Mesendoderm (in vitro differentiated cells): ENCODE data around the gene PIN1.

Experiments
- DNase-seq: peaks from one replicate; pipeline ENCODE4 v3.0.0; 2013
- H2AK5ac ChIP-seq: 2 replicates; pipeline ENCODE4 v1.6.1; 2013; ENCODE audit warnings: low read length, inconsistent platforms
- H2BK120ac ChIP-seq: 2 replicates; pipeline ENCODE4 v1.6.1; 2013; ENCODE audit warnings: low read depth, mild to moderate bottlenecking, low read length, moderate library complexity, mixed read lengths
- H2BK15ac ChIP-seq: replicated peaks from 2 replicates; pipeline ENCODE4 v1.6.1; 2013; ENCODE audit warnings: low read depth, mild to moderate bottlenecking, moderate library complexity
- H2BK5ac ChIP-seq: 2 replicates; pipeline ENCODE4 v1.6.1; 2013; ENCODE audit warnings: low read length, inconsistent platforms
- H3K18ac ChIP-seq: 2 replicates; pipeline ENCODE4 v1.6.1; 2013; ENCODE audit warnings: mild to moderate bottlenecking, low read length, mixed read lengths
- H3K23ac ChIP-seq: one replicate; pipeline ENCODE4 v1.6.1; 2013; ENCODE audit warnings: low read length
- H3K27ac ChIP-seq: 2 replicates; pipeline ENCODE4 v1.5.1; 2013; ENCODE audit warnings: low read depth, mild to moderate bottlenecking, inconsistent platforms, low read length, moderate library complexity
- H3K27me3 ChIP-seq: 2 replicates; pipeline ENCODE4 v1.6.1; 2013; ENCODE audit warnings: low read length, control low read depth, mild to moderate bottlenecking, inconsistent platforms; ENCODE audit not compliant: insufficient read depth, poor library complexity
- H3K36me3 ChIP-seq: 2 replicates; pipeline ENCODE4 v1.6.1; 2013; ENCODE audit warnings: low read length, inconsistent platforms; ENCODE audit not compliant: control insufficient read depth, insufficient read depth
- H3K4ac ChIP-seq: one replicate; pipeline ENCODE4 v1.6.1; 2013; ENCODE audit warnings: low read depth, mild to moderate bottlenecking, low read length, moderate library complexity
- H3K4me1 ChIP-seq: 2 replicates; pipeline ENCODE4 v1.6.1; 2013; ENCODE audit warnings: low read depth, low read length, inconsistent platforms; ENCODE audit not compliant: control insufficient read depth
- H3K4me2 ChIP-seq: 2 replicates; pipeline ENCODE4 v1.6.1; 2013; ENCODE audit warnings: low read length
- H3K4me3 ChIP-seq: 2 replicates; pipeline ENCODE4 v1.5.1; 2013; ENCODE audit warnings: mild to moderate bottlenecking, low read length
- H3K56ac ChIP-seq: one replicate; pipeline ENCODE4 v1.6.1; 2013; ENCODE audit warnings: low read length
- H3K79me1 ChIP-seq: 2 replicates; pipeline ENCODE4 v1.6.1; 2013; ENCODE audit warnings: low read length, inconsistent platforms
- H3K79me2 ChIP-seq: 2 replicates; pipeline ENCODE4 v1.6.1; 2013; ENCODE audit warnings: mild to moderate bottlenecking, low read length; ENCODE audit not compliant: control insufficient read depth, insufficient read depth
- H3K9ac ChIP-seq: 2 replicates; pipeline ENCODE4 v1.6.1; 2013; ENCODE audit warnings: low read length, inconsistent platforms
- H4K5ac ChIP-seq: one replicate; pipeline ENCODE4 v1.6.1; 2013; ENCODE audit warnings: low read length
- H4K8ac ChIP-seq: one replicate; pipeline ENCODE4 v1.6.1; 2013; ENCODE audit warnings: low read depth, mild to moderate bottlenecking, control low read depth, low read length, moderate library complexity
- WGBS: extraction: QIAGEN DNeasy Blood & Tissue Kit; methylation state at CpG from one replicate; pipeline ENCODE4 v1.1.7; 2013; ENCODE audit warnings: low lambda C conversion rate, missing lambda C conversion rate; ENCODE audit not compliant: insufficient coverage; ENCODE audit errors: extremely low coverage; 5-methylcytosine and 5-hydroxymethylcytosine counted together

PIN1 gene

GRCh38 chr19:9835507-9835949 lies 410 bp downstream of the PIN1 start:
- WGBS, result no CpG with 5 or more reads among the region's 28 CpGs
- Histone ChIP-seq H4K5ac (no peak overlapping the region), H3K4me3 (peak overlapping the region; percentile 92), H4K8ac (peak overlapping the region; percentile 77), H2BK120ac (no peak overlapping the region), H2AK5ac (no peak overlapping the region), H3K27ac (no peak overlapping the region), H3K4me1 (no peaks in the 10 kb centered on the region), H3K27me3 (no peaks in the 10 kb centered on the region), H3K36me3 (peaks cover 1% of the 10 kb centered on the region), H3K56ac (peak overlapping the region; percentile 89), H2BK5ac (no peak overlapping the region), H2BK15ac (no peak overlapping the region), H3K79me1 (peaks cover 10% of the 10 kb centered on the region), H3K4me2 (peak overlapping the region; percentile 92), H3K9ac (peak overlapping the region; percentile 84), H3K18ac (peak overlapping the region; percentile 89), H3K4ac (peak overlapping the region; percentile 74), H3K23ac (no peak overlapping the region), H3K79me2 (peaks cover 9% of the 10 kb centered on the region)
- no peak for DNase-seq

DNA sequence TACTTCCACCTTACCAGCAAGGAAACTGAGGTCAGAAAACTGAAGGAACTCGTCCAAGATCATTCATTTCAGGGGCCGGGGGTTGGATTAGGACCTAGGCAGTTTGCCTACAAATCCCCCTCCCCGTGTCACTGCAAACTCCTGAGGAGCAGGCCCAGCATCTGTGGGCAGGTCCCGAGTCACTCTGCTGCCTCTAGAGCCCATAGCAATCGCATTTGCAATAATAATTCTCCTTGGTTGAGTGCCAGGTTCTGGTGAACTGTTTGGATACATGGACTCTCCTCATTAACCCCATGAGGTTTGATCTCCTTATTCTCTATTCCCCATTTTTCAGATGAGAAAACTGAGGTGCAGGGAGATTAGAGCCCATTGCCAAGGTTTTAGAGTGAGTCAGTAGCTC lies 903 bp downstream of the PIN1 start:
- Histone ChIP-seq H4K5ac (no peak overlapping the region), H2BK15ac (no peak overlapping the region), H4K8ac (no peak overlapping the region), H3K23ac (no peak overlapping the region), H3K56ac (peak overlapping the region; percentile 89), H3K27me3 (no peaks in the 10 kb centered on the region), H3K4me2 (peak overlapping the region; percentile 92), H3K79me2 (peaks cover 9% of the 10 kb centered on the region), H3K27ac (no peak overlapping the region), H3K18ac (no peak overlapping the region), H3K4ac (no peak overlapping the region), H3K4me1 (no peaks in the 10 kb centered on the region), H2AK5ac (no peak overlapping the region), H3K36me3 (peaks cover 3% of the 10 kb centered on the region), H2BK5ac (no peak overlapping the region), H3K9ac (peak overlapping the region; percentile 84), H3K4me3 (peak overlapping the region; percentile 92), H3K79me1 (peaks cover 10% of the 10 kb centered on the region), H2BK120ac (no peak overlapping the region)
- WGBS, result no CpG with 5 or more reads among the region's 5 CpGs
- no peak for DNase-seq

GRCh38 chr19:9838324-9838723 lies 3.2 kb downstream of the PIN1 start:
- Histone ChIP-seq H2BK15ac (no peak overlapping the region), H2BK120ac (no peak overlapping the region), H3K4me1 (no peaks in the 10 kb centered on the region), H3K27ac (no peak overlapping the region), H3K4me2 (no peak overlapping the region), H3K56ac (no peak overlapping the region), H3K27me3 (no peaks in the 10 kb centered on the region), H3K18ac (no peak overlapping the region), H3K4ac (no peak overlapping the region), H3K79me1 (peaks cover 10% of the 10 kb centered on the region), H2AK5ac (no peak overlapping the region), H3K4me3 (no peak overlapping the region), H3K9ac (no peak overlapping the region), H3K79me2 (peaks cover 9% of the 10 kb centered on the region), H4K5ac (no peak overlapping the region), H4K8ac (no peak overlapping the region), H3K36me3 (peaks cover 6% of the 10 kb centered on the region), H2BK5ac (no peak overlapping the region), H3K23ac (no peak overlapping the region)
- no CpG with 5 or more reads among the region's 15 CpGs for WGBS
- DNase-seq, result no peak

DNA sequence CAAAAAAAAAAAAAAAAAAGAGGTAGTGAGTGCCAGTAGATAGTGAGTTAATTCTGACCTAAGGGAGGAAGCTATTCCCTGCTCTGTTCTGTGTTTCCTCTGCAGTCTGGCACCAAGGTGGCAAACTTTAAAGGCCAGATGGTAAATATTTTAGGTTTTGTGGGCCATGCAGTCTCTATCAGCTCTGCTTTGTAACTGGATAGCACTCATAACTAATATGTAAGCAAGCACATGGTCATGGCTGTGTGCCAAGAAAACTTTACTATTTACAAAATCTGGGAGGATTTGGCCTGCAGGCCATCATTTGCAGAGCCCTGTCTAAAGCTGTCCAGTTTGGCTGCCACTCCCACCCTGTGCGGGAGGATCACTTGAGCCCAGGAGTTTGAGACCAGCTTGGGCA lies 4.3 kb downstream of the PIN1 start:
- Histone ChIP-seq H3K56ac (no peak overlapping the region), H3K79me2 (peaks cover 9% of the 10 kb centered on the region), H3K4me1 (no peaks in the 10 kb centered on the region), H4K8ac (no peak overlapping the region), H3K4ac (no peak overlapping the region), H3K79me1 (peaks cover 10% of the 10 kb centered on the region), H3K27me3 (no peaks in the 10 kb centered on the region), H3K27ac (no peak overlapping the region), H4K5ac (no peak overlapping the region), H2BK120ac (no peak overlapping the region), H3K18ac (no peak overlapping the region), H2BK5ac (no peak overlapping the region), H3K36me3 (peaks cover 6% of the 10 kb centered on the region), H3K23ac (no peak overlapping the region), H2BK15ac (no peak overlapping the region), H3K9ac (no peak overlapping the region), H3K4me2 (no peak overlapping the region), H2AK5ac (no peak overlapping the region), H3K4me3 (no peak overlapping the region)
- no peak for DNase-seq
- WGBS, result no CpG with 5 or more reads among the region's 1 CpG

- Histone ChIP-seq H3K27me3 (no peaks in the 10 kb centered on the region), H3K27ac (no peak overlapping the region), H3K18ac (no peak overlapping the region), H2BK120ac (no peak overlapping the region), H3K79me1 (no peaks in the 10 kb centered on the region), H3K4me2 (no peak overlapping the region), H4K5ac (no peak overlapping the region), H3K9ac (no peak overlapping the region), H2BK5ac (no peak overlapping the region), H3K79me2 (no peaks in the 10 kb centered on the region), H3K23ac (no peak overlapping the region), H3K4me1 (no peaks in the 10 kb centered on the region), H3K36me3 (peaks cover 6% of the 10 kb centered on the region), H2BK15ac (no peak overlapping the region), H3K4me3 (no peak overlapping the region), H3K56ac (no peak overlapping the region), H4K8ac (no peak overlapping the region), H3K4ac (no peak overlapping the region), H2AK5ac (no peak overlapping the region)
- no peak for DNase-seq
- no CpG with 5 or more reads among the region's 9 CpGs for WGBS
These were observed 7.9 kb downstream of the PIN1 start for GRCh38 chr19:9842834-9843625.
